ENCODE measurements around the gene CCDC40.

Gene CCDC40

DNA sequence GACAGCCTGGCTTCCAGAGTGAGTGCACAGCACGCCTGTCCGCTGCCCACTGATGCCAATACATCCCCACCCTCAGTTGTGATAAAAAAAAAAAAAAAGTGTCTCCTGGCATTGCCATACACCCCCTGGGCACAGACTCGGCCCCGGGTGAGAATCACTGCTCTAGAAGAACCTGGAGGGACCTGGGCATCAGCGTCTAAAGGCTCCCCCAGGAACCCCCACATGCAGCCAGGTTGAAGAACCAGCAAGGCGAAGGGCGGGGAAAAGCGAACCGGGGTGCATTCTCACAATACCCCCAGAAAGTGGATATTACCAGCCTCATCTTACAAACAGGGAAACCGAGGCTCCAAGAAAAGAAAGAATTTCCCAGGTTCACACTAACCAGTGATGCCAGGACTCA, 28.5 kb upstream of the CCDC40 start:
- no peak for DNase-seq (ENCODE audit: extremely low read depth, low read depth)
- no peak overlapping the region for H3K4me3 ChIP-seq (replicated peaks; ENCODE audit: low read depth, low read length)
- TF ChIP-seq, protein P1, sequence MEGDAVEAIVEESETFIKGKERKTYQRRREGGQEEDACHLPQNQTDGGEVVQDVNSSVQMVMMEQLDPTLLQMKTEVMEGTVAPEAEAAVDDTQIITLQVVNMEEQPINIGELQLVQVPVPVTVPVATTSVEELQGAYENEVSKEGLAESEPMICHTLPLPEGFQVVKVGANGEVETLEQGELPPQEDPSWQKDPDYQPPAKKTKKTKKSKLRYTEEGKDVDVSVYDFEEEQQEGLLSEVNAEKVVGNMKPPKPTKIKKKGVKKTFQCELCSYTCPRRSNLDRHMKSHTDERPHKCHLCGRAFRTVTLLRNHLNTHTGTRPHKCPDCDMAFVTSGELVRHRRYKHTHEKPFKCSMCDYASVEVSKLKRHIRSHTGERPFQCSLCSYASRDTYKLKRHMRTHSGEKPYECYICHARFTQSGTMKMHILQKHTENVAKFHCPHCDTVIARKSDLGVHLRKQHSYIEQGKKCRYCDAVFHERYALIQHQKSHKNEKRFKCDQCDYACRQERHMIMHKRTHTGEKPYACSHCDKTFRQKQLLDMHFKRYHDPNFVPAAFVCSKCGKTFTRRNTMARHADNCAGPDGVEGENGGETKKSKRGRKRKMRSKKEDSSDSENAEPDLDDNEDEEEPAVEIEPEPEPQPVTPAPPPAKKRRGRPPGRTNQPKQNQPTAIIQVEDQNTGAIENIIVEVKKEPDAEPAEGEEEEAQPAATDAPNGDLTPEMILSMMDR (IDR thresholded peaks at IDR 0.05; ENCODE audit: low read depth, low read length, missing control alignments), result no peak

DNA sequence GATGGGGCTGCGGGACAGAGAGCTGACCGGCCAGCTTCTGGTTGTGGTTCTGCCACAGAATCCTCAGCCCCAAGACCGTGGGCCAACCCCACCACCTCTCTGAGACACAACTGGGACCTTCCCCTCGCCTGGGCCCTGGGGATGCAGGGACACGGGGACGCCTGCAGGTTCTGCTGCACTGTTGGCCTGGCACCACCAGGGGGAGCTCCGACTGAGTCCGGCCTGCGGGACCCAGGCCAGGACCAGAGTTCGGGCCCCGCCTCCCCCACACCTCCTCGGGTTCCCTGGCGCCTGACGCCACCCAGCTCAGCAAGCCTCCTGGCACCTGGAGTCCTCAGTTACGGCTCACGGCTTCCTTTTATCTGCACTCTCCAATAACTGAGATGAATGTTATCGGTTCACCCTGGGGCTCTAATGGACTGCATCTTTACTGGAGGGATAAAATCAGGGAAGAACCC, 28.0 kb upstream of the CCDC40 start:
- TF ChIP-seq, protein P1 (IDR thresholded peaks at IDR 0.05; ENCODE audit: low read depth, low read length, missing control alignments), result peak; percentile 97
- DNase-seq (ENCODE audit: extremely low read depth, low read depth), result no peak
- no peak overlapping the region for H3K4me3 ChIP-seq (replicated peaks; ENCODE audit: low read depth, low read length)

DNA sequence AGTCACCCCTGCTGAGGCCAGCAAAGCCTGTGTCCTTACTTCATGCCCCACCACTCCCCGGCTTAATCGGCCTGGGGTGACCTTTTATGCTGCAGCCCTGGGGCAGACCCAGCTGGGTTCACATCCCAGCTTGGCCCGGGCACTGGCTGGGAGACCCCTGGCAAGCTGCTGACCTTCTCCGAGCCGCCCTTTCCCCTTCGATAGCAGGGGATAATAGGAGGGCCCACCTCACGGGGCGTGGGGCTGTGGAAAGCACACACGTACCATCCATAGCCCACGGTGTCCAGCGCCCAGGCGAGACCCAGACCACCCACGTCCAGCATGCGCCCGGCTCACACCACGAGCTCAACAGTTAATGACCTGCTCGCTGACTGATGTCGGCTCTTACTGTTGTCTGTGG, 27.6 kb upstream of the CCDC40 start:
- TF ChIP-seq, protein P1 (IDR thresholded peaks at IDR 0.05; ENCODE audit: low read depth, low read length, missing control alignments), result no peak
- DNase-seq (ENCODE audit: extremely low read depth, low read depth), result no peak
- H3K4me3 ChIP-seq (replicated peaks; ENCODE audit: low read depth, low read length), result no peak overlapping the region

DNA sequence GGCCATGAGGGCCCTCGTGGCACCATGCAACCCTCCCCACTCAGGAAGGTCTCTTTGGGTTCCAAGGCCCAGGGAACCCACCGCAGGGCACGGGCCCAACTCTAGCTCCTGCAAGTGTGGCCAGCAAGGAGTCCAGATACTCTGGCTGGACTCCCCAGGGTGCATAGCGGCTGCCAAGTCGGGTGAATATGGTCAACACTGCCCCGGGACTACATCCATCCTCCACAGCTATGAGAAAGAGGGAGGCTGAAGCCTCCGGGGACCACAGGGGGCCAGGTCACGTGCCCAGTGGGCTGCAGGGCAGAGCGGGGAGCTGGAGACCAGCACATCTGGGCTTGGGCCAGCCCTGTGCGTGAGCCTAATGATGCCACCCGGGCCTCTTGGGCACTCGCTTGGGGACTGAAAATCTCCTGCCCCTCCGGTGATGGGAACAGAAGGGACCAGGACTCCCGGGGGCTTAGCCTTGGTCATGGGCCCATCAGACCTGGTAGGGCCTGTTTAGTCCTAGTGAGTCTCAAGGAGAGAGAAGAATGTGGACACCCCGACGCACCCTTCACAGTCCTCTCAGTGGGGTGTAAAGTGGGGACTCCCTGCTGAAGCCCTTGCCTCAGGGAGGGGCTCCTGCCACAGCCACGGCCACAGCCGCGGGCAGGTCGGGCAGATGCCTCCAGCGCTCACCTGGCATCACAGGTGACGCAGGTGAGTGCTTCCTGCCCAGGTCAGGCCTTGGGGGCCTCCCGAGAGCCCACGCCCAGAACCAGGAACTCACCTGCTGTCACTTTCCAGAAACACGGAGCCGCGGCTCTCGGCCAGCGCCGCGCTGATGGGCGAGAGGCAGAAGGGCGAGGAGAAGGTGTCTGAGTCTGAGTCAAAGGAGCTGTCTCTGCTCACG, 26.8 kb upstream of the CCDC40 start:
- no peak for DNase-seq (ENCODE audit: extremely low read depth, low read depth)
- TF ChIP-seq, protein P1 (IDR thresholded peaks at IDR 0.05; ENCODE audit: low read depth, low read length, missing control alignments), result no peak
- H3K4me3 ChIP-seq (replicated peaks; ENCODE audit: low read depth, low read length), result no peak overlapping the region

DNA sequence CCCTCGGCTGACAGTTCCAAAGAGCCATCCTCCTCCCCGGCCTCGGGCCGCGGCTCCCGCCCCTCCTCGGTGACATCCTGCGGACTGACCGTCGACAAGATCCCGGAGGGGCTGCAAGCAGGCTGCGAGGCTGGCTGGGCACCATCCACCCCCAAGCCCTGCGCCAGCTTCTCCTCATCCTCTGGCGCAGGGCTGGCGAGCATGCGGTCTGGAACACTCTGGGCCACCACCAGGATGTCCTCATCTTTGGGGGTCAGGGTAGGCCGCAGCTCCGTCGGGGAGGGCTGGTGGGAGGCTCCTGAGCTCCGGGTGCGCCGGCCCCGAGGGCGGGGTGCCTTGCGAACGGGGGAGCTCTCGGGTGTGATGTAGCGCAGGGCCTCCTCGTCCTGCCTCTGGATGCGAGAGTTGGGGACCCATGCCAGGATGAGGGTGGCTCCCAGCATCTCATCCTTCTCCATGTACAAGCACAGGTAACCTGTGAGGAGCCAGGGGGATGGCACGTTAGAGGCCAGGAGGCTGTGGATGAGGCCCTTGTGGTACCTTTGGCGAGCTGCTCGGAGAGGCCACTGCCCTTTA, 26.1 kb upstream of the CCDC40 start:
- TF ChIP-seq, protein P1 (IDR thresholded peaks at IDR 0.05; ENCODE audit: low read depth, low read length, missing control alignments), result no peak
- no peak overlapping the region for H3K4me3 ChIP-seq (replicated peaks; ENCODE audit: low read depth, low read length)

DNA sequence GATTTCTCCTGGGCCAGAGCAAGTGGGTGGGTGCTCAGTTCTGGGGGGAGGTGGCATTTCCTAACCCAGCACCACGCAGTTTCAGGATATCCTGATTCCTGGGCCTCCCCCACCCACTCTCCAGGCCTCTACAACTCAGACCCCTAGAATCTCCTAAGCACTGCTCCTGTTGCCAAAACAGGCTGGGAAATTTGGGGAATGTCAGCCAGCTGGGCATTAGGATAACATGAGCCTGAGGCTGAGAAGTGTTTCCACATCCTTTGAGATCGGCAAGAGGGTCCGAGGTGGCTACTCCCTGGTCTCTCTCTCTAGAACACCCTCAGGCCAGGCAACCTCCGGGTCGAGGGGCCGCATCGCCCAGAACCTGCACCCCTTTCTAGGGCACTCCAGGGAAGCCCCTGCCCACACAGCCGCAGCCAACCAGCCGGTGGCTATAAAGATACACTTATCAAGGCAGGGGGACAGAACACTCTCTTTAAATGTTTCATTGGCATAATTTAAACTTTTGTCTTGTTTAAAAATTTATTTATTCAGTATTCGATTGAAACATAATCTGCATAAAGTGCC, 24.4 kb upstream of the CCDC40 start:
- DNase-seq (ENCODE audit: extremely low read depth, low read depth), result no peak
- no peak overlapping the region for H3K4me3 ChIP-seq (replicated peaks; ENCODE audit: low read depth, low read length)
- TF ChIP-seq, protein P1 (IDR thresholded peaks at IDR 0.05; ENCODE audit: low read depth, low read length, missing control alignments), result no peak

More for the DNA sequence above, 26.1 kb upstream of the CCDC40 start:
- no peak for DNase-seq (ENCODE audit: extremely low read depth, low read depth)

All from HFF-Myc (cell line).